Loucy (cell line): ENCODE data around the gene MRPS9.

Experiments
- H2AFZ ChIP-seq: fragments of 200-600 bp; sonication (generic); 2 replicates; pipeline ENCODE4 v1.6.0; 2016; ENCODE audit warnings: antibody characterized with exemption, mild to moderate bottlenecking, low read length, moderate library complexity
- H3F3A ChIP-seq: fragments of 200-600 bp; 2 replicates; pipeline ENCODE4 v1.6.0; 2016; ENCODE audit warnings: antibody characterized with exemption, low read depth, mild to moderate bottlenecking
- H3K27me3 ChIP-seq: fragments of 200-600 bp; sonication (generic); 2 replicates; pipeline ENCODE4 v1.6.1; 2014; ENCODE audit warnings: low read length, mild to moderate bottlenecking; ENCODE audit not compliant: insufficient read depth, poor library complexity, severe bottlenecking
- H3K36me3 ChIP-seq: fragments of 200-600 bp; sonication (generic); 2 replicates; pipeline ENCODE4 v1.6.1; 2016; ENCODE audit warnings: low read length; ENCODE audit not compliant: insufficient read depth
- H3K4me1 ChIP-seq: fragments of 200-600 bp; sonication (generic); 2 replicates; pipeline ENCODE4 v1.5.1; 2014; ENCODE audit warnings: low read length, mild to moderate bottlenecking; ENCODE audit not compliant: insufficient read depth, poor library complexity, severe bottlenecking
- H3K4me2 ChIP-seq: fragments of 200-600 bp; sonication (generic); 2 replicates; pipeline ENCODE4 v1.6.0; 2014; ENCODE audit warnings: antibody characterized with exemption, low read length, low read depth, mild to moderate bottlenecking; ENCODE audit not compliant: poor library complexity, severe bottlenecking
- H3K4me3 ChIP-seq: fragments of 200-600 bp; sonication (generic); 2 replicates; pipeline ENCODE4 v1.5.1; 2014; ENCODE audit warnings: low read length, mild to moderate bottlenecking, mixed read lengths; ENCODE audit not compliant: poor library complexity, severe bottlenecking
- H3K79me2 ChIP-seq: fragments of 200-600 bp; sonication (generic); 2 replicates; pipeline ENCODE4 v1.6.1; 2014; ENCODE audit warnings: low read length; ENCODE audit not compliant: insufficient read depth
- H3K9ac ChIP-seq: fragments of 200-600 bp; sonication (generic); 2 replicates; pipeline ENCODE4 v1.6.0; 2014; ENCODE audit warnings: mild to moderate bottlenecking, low read depth, low read length, moderate library complexity; ENCODE audit not compliant: poor library complexity, severe bottlenecking
- H3K9me2 ChIP-seq: fragments of 200-600 bp; sonication (generic); replicated peaks from 2 replicates; pipeline ENCODE4 v1.6.1; 2016; ENCODE audit warnings: low read depth, low read length, mixed read lengths
- H3K9me3 ChIP-seq: fragments of 200-600 bp; sonication (generic); 2 replicates; pipeline ENCODE4 v1.6.1; 2014; ENCODE audit warnings: mild to moderate bottlenecking, antibody characterized with exemption, low read length, low read depth; ENCODE audit not compliant: insufficient read depth
- H4K20me1 ChIP-seq: fragments of 200-600 bp; sonication (generic); 2 replicates; pipeline ENCODE4 v1.6.0; 2014; ENCODE audit warnings: antibody characterized with exemption, low read length, mild to moderate bottlenecking; ENCODE audit not compliant: insufficient read depth, poor library complexity, severe bottlenecking
- CTCF ChIP-seq: fragments of 200-600 bp; sonication (generic); conservative IDR thresholded peaks from 2 replicates; pipeline ENCODE4 v1.5.1; 2014; ENCODE audit warnings: mild to moderate bottlenecking, antibody characterized with exemption, low read length
- EZH2phosphoT487 ChIP-seq: fragments of 200-600 bp; IDR thresholded peaks from 2 replicates; pipeline ENCODE4 v1.6.1; 2018; ENCODE audit warnings: antibody characterized with exemption, mild to moderate bottlenecking, moderate library complexity, borderline replicate concordance

MRPS9 gene

GRCh38 chr2:105117565-105117964 lies 79.7 kb downstream of the MRPS9 start:
- H3K9ac ChIP-seq, result no peak overlapping the region
- H3K9me2 ChIP-seq, result no peaks in the 10 kb centered on the region
- H3K79me2 ChIP-seq, result no peaks in the 10 kb centered on the region
- H3K9me3 ChIP-seq, result no peaks in the 10 kb centered on the region
- H3K4me3 ChIP-seq, result no peak overlapping the region
- H3K4me2 ChIP-seq, result no peak overlapping the region
- H3K27me3 ChIP-seq, result no peaks in the 10 kb centered on the region
- no peak overlapping the region for H2AFZ ChIP-seq
- no peaks in the 10 kb centered on the region for H3F3A ChIP-seq
- H4K20me1 ChIP-seq, result no peaks in the 10 kb centered on the region
- no peaks in the 10 kb centered on the region for H3K36me3 ChIP-seq
- TF ChIP-seq EZH2phosphoT487 (no peak), CTCF (no peak)
- H3K4me1 ChIP-seq, result no peaks in the 10 kb centered on the region

- Histone ChIP-seq H3K79me2 (no peaks in the 10 kb centered on the region), H3K4me1 (no peaks in the 10 kb centered on the region), H4K20me1 (no peaks in the 10 kb centered on the region), H3K4me2 (no peak overlapping the region), H3K9me3 (no peaks in the 10 kb centered on the region), H2AFZ (no peak overlapping the region), H3K36me3 (no peaks in the 10 kb centered on the region), H3K4me3 (no peak overlapping the region), H3K9me2 (no peaks in the 10 kb centered on the region), H3K9ac (no peak overlapping the region), H3F3A (no peaks in the 10 kb centered on the region), H3K27me3 (no peaks in the 10 kb centered on the region)
- TF ChIP-seq CTCF, result no peak
Observed at GRCh38 chr2:105118960-105119359, 81.1 kb downstream of the MRPS9 start.

- Histone ChIP-seq H3K4me3 (no peak overlapping the region), H3K4me2 (no peak overlapping the region), H3K9me2 (no peaks in the 10 kb centered on the region), H3K9ac (no peak overlapping the region), H4K20me1 (no peaks in the 10 kb centered on the region), H3K27me3 (no peaks in the 10 kb centered on the region), H3F3A (no peaks in the 10 kb centered on the region), H3K9me3 (no peaks in the 10 kb centered on the region), H3K79me2 (no peaks in the 10 kb centered on the region), H3K4me1 (no peaks in the 10 kb centered on the region), H3K36me3 (no peaks in the 10 kb centered on the region), H2AFZ (no peak overlapping the region)
- no peak for TF ChIP-seq EZH2phosphoT487
- TF ChIP-seq CTCF, result no peak
Observed at GRCh38 chr2:105121434-105121833, 83.6 kb downstream of the MRPS9 start.
